Pancreas (tissue), 10 donors: ENCODE measurements around the gene RPRML. TPM values are rescaled to one million over a fixed set of nuclear protein-coding genes. Genes with fewer than 3 reads are reported as not detected.

Source experiments
- ATAC-seq, 4 donors: fragments of 200-7000 bp; cut with Tn5 transposase; one replicate each; pipeline versions ENCODE4 v1.8.0 to v1.9.1; 2020; ENCODE audit warnings: mild to moderate bottlenecking in 4 of 4, moderate library complexity in 4 of 4
- DNase-seq, 6 donors: peaks; one replicate each; pipeline ENCODE4 v3.0.0-alpha.2; 2020
- FAIRE-seq: peaks from 2 replicates; lab custom pipeline; 2012; peaks lifted over from hg19 to GRCh38; lab: Jason Lieb, UNC
- H3K27ac ChIP-seq, 4 donors: fragments of 200-600 bp; sonication (generic); 1 replicate in 3 of 4; 2 replicates in 1 of 4; pipeline versions ENCODE4 v1.5.0 to v1.8.0; 2020
- H3K27me3 ChIP-seq, 4 donors: fragments of 200-600 bp; one replicate each; pipeline ENCODE4 v1.8.0; 2021
- H3K36me3 ChIP-seq, 3 donors: fragments of 200-600 bp; sonication (generic) in 1 of 3; one replicate each; pipeline versions ENCODE4 v1.5.0 to v1.8.0; 2020 to 2021
- H3K4me1 ChIP-seq, 3 donors: fragments of 200-600 bp; one replicate each; pipeline ENCODE4 v1.8.0; 2021
- H3K4me3 ChIP-seq, 4 donors: fragments of 200-600 bp; sonication (generic) in 2 of 4; one replicate each; pipeline versions ENCODE4 v1.5.0 to v1.8.0; 2020 to 2021
- H3K9me3 ChIP-seq, 4 donors: fragments of 200-600 bp; one replicate each; pipeline ENCODE4 v1.8.0; 2021
- WGBS, 2 donors: extraction: QIAGEN DNeasy Blood & Tissue Kit; methylation state at CpG; one replicate each; pipeline ENCODE4 v1.1.7; 2013; 5-methylcytosine and 5-hydroxymethylcytosine counted together
- intact Hi-C, 3 donors: fragments of 100-400 bp; cut with DNase I; formaldehyde crosslinking; loops; one replicate each; pipeline versions ENCODE4 v1.11.1 to v1.14.2; 2022
- polyA plus RNA-seq, 2 donors: library from polyadenylated mRNA; stranded (reverse); fragments of 200-250 nt; gene quantifications; one replicate each; pipeline ENCODE4 v1.2.3, GENCODE V29; 2013
- total RNA-seq, 6 donors: library from RNA; stranded (reverse); fragmentation: NEBNext Ultra II Directional in 4 of 6; extraction: Animal tissue kit (Norgen Biotek cat#: 25700) in 4 of 6; gene quantifications; one replicate each; pipeline versions ENCODE4 v1.2.1 to v1.2.4, GENCODE V29; 2021 to 2023
- TF ChIP-seq, protein P1 (sequence below), 4 donors: fragments of 200-600 bp; sonication (generic) in 3 of 4; IDR thresholded peaks; one replicate each; pipeline versions ENCODE4 v1.5.0 to v1.8.0; 2021; ENCODE audit warnings: antibody characterized with exemption in 4 of 4
- donor health status: healthy with polysubstance abuse.
- donor health status: DM: no; HTN: no; CAD: no; lungs with moderate emphysema.
- donor health status: DM: no; HTN: no; CAD: no.
- donor health status: control.
- donor health status: control.
- donor health status: Bipolar disorder and iron deficiency.
- donor health status: DM: yes; HTN: yes; CAD: no.
- donor health status: DM: no; HTN: no; CAD: no.
- donor health status: DM: no; HTN: no; CAD: no.
- donor health status: DM: yes; HTN: yes; CAD: no.

Gene RPRML
- total and polyA plus RNA-seq, 8 donors: 0.07 to 0.43 (median 0.19) TPM; not detected in 3

DNA sequence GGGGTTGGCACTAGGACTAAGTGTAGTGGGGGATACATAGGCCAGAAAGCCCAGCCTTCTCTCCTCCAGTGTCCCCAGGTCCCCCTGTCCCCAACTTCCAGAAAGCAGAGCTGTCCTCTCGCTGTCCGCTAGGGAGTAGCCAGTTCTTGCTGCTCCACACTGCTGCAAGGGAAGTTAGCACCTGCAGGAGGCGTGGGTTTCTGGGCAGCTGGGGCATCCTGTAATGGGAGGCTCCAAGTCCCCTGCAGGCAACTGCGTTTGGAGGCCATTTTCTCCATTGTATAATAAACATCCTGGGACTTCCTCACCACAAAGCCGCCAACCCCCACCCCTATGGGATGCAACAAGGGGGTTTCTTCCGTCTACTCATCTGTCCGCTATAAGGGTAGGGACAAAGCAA, 1.7 kb downstream of the RPRML start:
- DNase-seq (peak in 5 of 6 donors; percentile 49 to 77 (median 66)), FAIRE-seq (no peak), ATAC-seq (peak; percentile 44 to 85 (median 82))
- Histone ChIP-seq H3K36me3 (no peaks in the 10 kb centered on the region), H3K27ac (no peak overlapping the region), H3K4me1 (peaks cover 0 to 8% (median 0%) of the 10 kb centered on the region in 3 donors), H3K27me3 (no peaks in the 10 kb centered on the region), H3K9me3 (no peaks in the 10 kb centered on the region), H3K4me3 (no peak overlapping the region)
- intact Hi-C loops: no loop called here
- TF ChIP-seq, protein P1, sequence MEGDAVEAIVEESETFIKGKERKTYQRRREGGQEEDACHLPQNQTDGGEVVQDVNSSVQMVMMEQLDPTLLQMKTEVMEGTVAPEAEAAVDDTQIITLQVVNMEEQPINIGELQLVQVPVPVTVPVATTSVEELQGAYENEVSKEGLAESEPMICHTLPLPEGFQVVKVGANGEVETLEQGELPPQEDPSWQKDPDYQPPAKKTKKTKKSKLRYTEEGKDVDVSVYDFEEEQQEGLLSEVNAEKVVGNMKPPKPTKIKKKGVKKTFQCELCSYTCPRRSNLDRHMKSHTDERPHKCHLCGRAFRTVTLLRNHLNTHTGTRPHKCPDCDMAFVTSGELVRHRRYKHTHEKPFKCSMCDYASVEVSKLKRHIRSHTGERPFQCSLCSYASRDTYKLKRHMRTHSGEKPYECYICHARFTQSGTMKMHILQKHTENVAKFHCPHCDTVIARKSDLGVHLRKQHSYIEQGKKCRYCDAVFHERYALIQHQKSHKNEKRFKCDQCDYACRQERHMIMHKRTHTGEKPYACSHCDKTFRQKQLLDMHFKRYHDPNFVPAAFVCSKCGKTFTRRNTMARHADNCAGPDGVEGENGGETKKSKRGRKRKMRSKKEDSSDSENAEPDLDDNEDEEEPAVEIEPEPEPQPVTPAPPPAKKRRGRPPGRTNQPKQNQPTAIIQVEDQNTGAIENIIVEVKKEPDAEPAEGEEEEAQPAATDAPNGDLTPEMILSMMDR (IDR thresholded peaks at IDR 0.05): peak in 1 of 4 donors; percentile 9
- WGBS, 2 donors: 45 to 50% methylated on average over 7 of the region's 7 CpGs

DNA sequence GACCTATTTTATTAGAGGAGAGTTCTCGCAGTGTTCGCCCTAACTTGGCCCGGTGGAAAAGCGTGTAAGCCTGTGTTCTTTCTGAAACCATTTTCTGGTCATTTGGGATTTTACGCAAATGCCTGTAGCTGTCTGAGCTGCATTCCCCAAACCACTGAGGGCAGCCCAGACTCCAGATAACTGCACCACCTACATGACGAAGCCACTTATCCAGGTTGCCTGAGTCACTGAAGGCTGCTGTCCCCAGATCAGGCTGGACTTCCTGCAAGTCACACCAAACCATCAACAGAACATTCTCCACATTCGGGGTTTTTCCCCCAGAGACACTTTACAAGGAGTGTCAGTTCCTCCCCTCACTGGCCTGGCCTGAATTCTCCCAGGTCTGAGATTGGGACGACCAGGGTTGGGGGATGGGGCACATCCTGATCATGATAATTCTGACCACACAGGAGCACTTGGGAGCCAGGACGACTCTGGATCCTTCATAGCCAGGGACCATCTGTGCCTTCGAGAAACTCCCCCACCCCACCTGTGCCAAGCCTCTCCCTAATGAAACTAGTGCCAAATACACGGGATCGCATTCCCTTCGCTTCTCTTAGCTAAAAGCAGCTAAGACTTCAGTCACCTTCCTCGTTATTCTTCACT, 2.3 kb downstream of the RPRML start:
- WGBS, 2 donors: 68 to 69% methylated on average over 14 of the region's 14 CpGs
- Histone ChIP-seq H3K4me1 (peaks cover 0 to 8% (median 0%) of the 10 kb centered on the region in 3 donors), H3K27me3 (no peaks in the 10 kb centered on the region), H3K27ac (no peak overlapping the region), H3K4me3 (no peak overlapping the region), H3K36me3 (no peaks in the 10 kb centered on the region), H3K9me3 (no peaks in the 10 kb centered on the region)
- ATAC-seq: no peak
- FAIRE-seq: no peak
- intact Hi-C loops: no loop called here
- TF ChIP-seq, protein P1 (IDR thresholded peaks at IDR 0.05): no peak
- DNase-seq: no peak

DNA sequence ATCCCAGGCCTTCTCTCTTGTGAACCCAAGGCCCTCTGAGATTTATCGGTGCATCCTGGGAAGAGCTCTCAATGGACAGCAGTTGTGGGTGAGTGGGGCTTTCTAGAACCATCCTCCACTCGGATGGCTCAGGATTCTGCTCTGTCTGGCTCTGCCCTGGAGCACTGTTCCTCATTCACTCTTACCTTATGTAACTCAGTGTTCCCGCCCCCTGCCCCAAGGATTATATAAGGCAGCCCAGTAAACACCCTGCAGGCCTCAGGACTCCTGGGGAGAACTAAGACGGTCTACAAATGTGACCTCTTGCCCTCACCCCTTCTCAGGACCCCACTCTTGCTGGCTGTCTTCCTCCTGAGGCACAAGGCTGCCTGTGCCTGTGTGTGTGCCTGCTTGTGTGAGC, 3.8 kb downstream of the RPRML start:
- Histone ChIP-seq H3K27ac (no peak overlapping the region), H3K4me1 (peaks cover 0 to 8% (median 0%) of the 10 kb centered on the region in 3 donors), H3K4me3 (no peak overlapping the region), H3K36me3 (no peaks in the 10 kb centered on the region), H3K9me3 (no peaks in the 10 kb centered on the region), H3K27me3 (no peaks in the 10 kb centered on the region)
- 79 to 82% methylated on average over 4 of the region's 4 CpGs for WGBS, 2 donors
- FAIRE-seq: no peak
- intact Hi-C loops: no loop called here
- DNase-seq: no peak
- ATAC-seq: no peak
- TF ChIP-seq, protein P1 (IDR thresholded peaks at IDR 0.05): no peak

DNA sequence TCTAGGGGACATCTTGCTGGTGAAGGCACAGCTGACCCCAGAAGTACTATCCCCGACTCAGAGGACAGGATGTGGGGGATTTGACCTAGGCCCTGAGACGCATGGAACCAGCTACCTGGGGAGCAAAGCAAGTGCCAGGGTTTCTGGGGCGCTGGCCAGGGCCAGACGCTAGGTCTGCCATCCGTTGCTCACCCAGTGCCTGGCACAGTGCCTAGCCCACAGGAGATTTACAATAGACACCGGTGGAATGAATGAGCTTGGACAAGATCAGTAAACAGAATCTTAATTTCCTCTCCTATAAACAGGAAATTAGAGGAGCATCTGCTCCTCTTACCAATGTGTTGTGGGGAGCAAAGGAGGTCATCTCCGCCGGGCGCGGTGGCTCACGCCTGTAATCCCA, 5.0 kb downstream of the RPRML start:
- ATAC-seq (no peak), FAIRE-seq (no peak), DNase-seq (no peak)
- intact Hi-C loops: no loop called here
- H3K4me1 ChIP-seq: peaks cover 0 to 4% (median 0%) of the 10 kb centered on the region in 3 donors
- H3K27me3 ChIP-seq: no peaks in the 10 kb centered on the region
- H3K9me3 ChIP-seq: no peaks in the 10 kb centered on the region
- no peak overlapping the region for H3K27ac ChIP-seq
- TF ChIP-seq, protein P1 (IDR thresholded peaks at IDR 0.05): no peak
- WGBS, 2 donors: 81 to 83% methylated on average over 11 of the region's 11 CpGs
- no peak overlapping the region for H3K4me3 ChIP-seq
- no peaks in the 10 kb centered on the region for H3K36me3 ChIP-seq

DNA sequence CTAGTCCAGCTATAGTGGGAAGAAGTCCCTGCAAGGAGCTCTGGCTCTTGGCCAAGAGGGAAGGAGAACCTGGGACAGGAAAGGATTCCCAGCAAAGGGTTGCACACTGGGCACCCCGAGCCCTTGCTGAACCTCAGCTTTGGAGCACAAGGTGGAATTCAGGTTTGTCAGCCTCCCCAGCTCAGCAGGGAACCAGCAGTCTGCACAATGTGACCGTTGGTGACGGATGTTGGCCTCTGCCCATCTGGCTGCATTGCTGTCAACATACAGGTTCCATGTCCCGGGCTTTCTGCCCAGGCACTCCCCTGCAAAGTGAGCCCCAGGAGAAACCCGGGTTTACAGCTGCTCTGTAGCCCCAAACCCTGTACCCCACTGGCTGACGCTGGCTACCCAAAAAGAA, 6.7 kb downstream of the RPRML start:
- Histone ChIP-seq H3K4me1 (no peaks in the 10 kb centered on the region), H3K4me3 (no peak overlapping the region), H3K9me3 (no peaks in the 10 kb centered on the region), H3K27ac (no peak overlapping the region), H3K36me3 (no peaks in the 10 kb centered on the region), H3K27me3 (no peaks in the 10 kb centered on the region)
- intact Hi-C loops: no loop called here
- FAIRE-seq: no peak
- TF ChIP-seq, protein P1 (IDR thresholded peaks at IDR 0.05): no peak
- peak in 5 of 6 donors; percentile 22 to 53 (median 41) for DNase-seq
- 28 to 33% methylated on average over 6 of the region's 6 CpGs for WGBS, 2 donors
- peak; percentile 36 to 72 (median 56) for ATAC-seq
